ENCODE data around the gene MYO3B. TPM values are rescaled to one million over a fixed set of nuclear protein-coding genes. Genes with fewer than 3 reads are reported as not detected.

The MYO3B gene
- total and polyA plus RNA-seq, 2 of the 8 experiments (the other 6 are each of a cell fraction or from before 2014, with no cell fraction given) = 0.17 to 0.19 TPM

DNA sequence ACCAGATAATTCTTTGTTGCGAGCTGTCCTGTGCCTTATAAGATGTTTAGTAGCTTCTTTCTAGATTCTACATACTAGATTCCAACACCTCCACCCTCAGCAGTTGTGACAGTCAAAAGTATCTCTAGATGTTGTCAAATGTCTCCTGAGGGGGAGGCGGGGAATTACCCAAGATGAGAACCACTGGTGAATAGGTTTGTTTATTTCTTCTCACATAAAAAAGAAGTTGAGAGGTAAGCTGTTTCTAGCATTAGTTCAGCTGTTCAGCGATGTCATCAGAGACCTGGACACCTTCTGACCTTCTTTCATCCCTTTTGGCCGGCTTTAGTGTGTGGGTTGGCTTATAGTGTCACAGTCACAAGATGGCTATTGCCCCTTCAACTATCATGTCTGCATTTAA is 299.7 kb downstream of the MYO3B start:
- Histone ChIP-seq H4K5ac (ENCODE audit: insufficient read length, low read depth, low read length) (no peak overlapping the region), H3K27me3 (replicated peaks in 1 of 4; ENCODE audit: control insufficient read depth in 3 of 4, extremely low read depth in 1 of 4, insufficient read depth in 3 of 4, low read length in 3 of 4) (no peaks in the 10 kb centered on the region), H2AFZ (ENCODE audit: low read length) (no peak overlapping the region), H3K36me3 (ENCODE audit: control insufficient read depth in 2 of 4, insufficient read depth in 4 of 4, low read length in 3 of 4) (no peaks in the 10 kb centered on the region), H3K79me2 (ENCODE audit: control insufficient read depth in 1 of 2, insufficient read depth in 2 of 2, low read length in 2 of 2) (no peaks in the 10 kb centered on the region), H3K9me3 (ENCODE audit: insufficient read depth in 2 of 2, low read depth in 1 of 2, low read length in 1 of 2) (no peaks in the 10 kb centered on the region), H2BK12ac (ENCODE audit: low read depth, low read length) (no peak overlapping the region), H3K18ac (ENCODE audit: extremely low read depth, low read length) (no peak overlapping the region), H3K9ac (replicated peaks in 1 of 4; ENCODE audit: extremely low read depth in 1 of 4, low read depth in 3 of 4, low read length in 3 of 4) (no peak overlapping the region), H4K20me1 (replicated peaks in 1 of 2; ENCODE audit: control insufficient read depth in 1 of 2, insufficient read depth in 2 of 2, low read length in 2 of 2) (no peaks in the 10 kb centered on the region), H2BK15ac (ENCODE audit: low read length) (no peak overlapping the region), H3K4me2 (ENCODE audit: insufficient read depth in 1 of 2, low read depth in 2 of 2, low read length in 2 of 2) (no peak overlapping the region), H2BK5ac (ENCODE audit: low read depth, low read length) (no peak overlapping the region), H4K8ac (ENCODE audit: extremely low read depth, insufficient read depth, low read length) (no peak overlapping the region), H3K4me1 (replicated peaks in 1 of 4; ENCODE audit: control insufficient read depth in 3 of 4, insufficient read depth in 4 of 4, low read length in 3 of 4) (no peaks in the 10 kb centered on the region; a peak in 1 of 7 replicates), H3K4me3 (ENCODE audit: extremely low read depth in 1 of 4, insufficient read depth in 2 of 4, low read depth in 3 of 4, low read length in 4 of 4) (no peak overlapping the region), H3K56ac (replicated peaks; ENCODE audit: insufficient read length, low read depth, low read length) (no peak overlapping the region), H3K79me1 (ENCODE audit: low read depth, low read length) (no peaks in the 10 kb centered on the region), H3K14ac (ENCODE audit: insufficient read length) (no peak overlapping the region), H4K91ac (replicated peaks; ENCODE audit: insufficient read length, low read length) (no peak overlapping the region), H2AK5ac (ENCODE audit: low read depth, low read length) (no peak overlapping the region), H3K27ac (ENCODE audit: low read depth, low read length) (no peak overlapping the region), H3K23ac (ENCODE audit: insufficient read length) (no peak overlapping the region), H3K4ac (replicated peaks; ENCODE audit: insufficient read length, low read depth, low read length) (no peak overlapping the region), H3K23me2 (ENCODE audit: low read depth, low read length) (no peaks in the 10 kb centered on the region), H2BK20ac (ENCODE audit: low read length) (no peak overlapping the region), H2BK120ac (replicated peaks; ENCODE audit: low read depth, low read length) (no peak overlapping the region)
- ChIA-PET CTCF (ENCODE audit: partially characterized antibody) (interaction anchor here (1.2 kb wide), 1 partner anchor 68 kb away, joined by 3 read pairs; no protein-coding TSS in a partner anchor), POLR2A (ENCODE audit: partially characterized antibody) (no interaction called here)
- 81% methylated on average over 4 of the region's 4 CpGs; no CpG with 5 or more reads in 1 of the 2 experiments for WGBS, 2 experiments (ENCODE audit: extremely low coverage in 1 of 2, insufficient coverage in 1 of 2, insufficient read length in 1 of 2, insufficient replicate concordance in 2 of 2, low coverage in 1 of 2, low lambda C conversion rate in 2 of 2, missing lambda C conversion rate in 1 of 2)
- DNase-seq (ENCODE audit: low read depth in 1 of 2, low spot score in 2 of 2) = no peak
- FAIRE-seq = no peak
- TF ChIP-seq, protein P1, sequence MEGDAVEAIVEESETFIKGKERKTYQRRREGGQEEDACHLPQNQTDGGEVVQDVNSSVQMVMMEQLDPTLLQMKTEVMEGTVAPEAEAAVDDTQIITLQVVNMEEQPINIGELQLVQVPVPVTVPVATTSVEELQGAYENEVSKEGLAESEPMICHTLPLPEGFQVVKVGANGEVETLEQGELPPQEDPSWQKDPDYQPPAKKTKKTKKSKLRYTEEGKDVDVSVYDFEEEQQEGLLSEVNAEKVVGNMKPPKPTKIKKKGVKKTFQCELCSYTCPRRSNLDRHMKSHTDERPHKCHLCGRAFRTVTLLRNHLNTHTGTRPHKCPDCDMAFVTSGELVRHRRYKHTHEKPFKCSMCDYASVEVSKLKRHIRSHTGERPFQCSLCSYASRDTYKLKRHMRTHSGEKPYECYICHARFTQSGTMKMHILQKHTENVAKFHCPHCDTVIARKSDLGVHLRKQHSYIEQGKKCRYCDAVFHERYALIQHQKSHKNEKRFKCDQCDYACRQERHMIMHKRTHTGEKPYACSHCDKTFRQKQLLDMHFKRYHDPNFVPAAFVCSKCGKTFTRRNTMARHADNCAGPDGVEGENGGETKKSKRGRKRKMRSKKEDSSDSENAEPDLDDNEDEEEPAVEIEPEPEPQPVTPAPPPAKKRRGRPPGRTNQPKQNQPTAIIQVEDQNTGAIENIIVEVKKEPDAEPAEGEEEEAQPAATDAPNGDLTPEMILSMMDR (IDR thresholded peaks at IDR 0.05; ENCODE audit: control extremely low read depth in 1 of 3, insufficient read depth in 1 of 3, low read depth in 1 of 3, low read length in 3 of 3) = no peak
- TF ChIP-seq JUND (IDR thresholded peaks at IDR 0.05; ENCODE audit: low read length) (no peak), EZH2 (IDR thresholded peaks at IDR 0.05; ENCODE audit: low read depth, low read length, severe bottlenecking) (no peak), SIRT6 (IDR thresholded peaks at IDR 0.05; ENCODE audit: low read length) (no peak), PHF8 (conservative IDR thresholded peaks at IDR 0.05; ENCODE audit: low read depth, low read length) (no peak), CBX5 (IDR thresholded peaks at IDR 0.05; ENCODE audit: low read depth, low read length) (no peak), TCF12 (IDR thresholded peaks at IDR 0.05; ENCODE audit: low read depth, low read length) (no peak), CHD1 (IDR thresholded peaks at IDR 0.05; ENCODE audit: low read depth, low read length) (no peak), SUZ12 (IDR thresholded peaks at IDR 0.05; ENCODE audit: low read length) (no peak), GABPA (IDR thresholded peaks at IDR 0.05; ENCODE audit: borderline replicate concordance, insufficient read depth, low read length) (no peak), KDM5A (IDR thresholded peaks at IDR 0.05; ENCODE audit: low read length) (no peak)
- TF ChIP-seq, protein P2, sequence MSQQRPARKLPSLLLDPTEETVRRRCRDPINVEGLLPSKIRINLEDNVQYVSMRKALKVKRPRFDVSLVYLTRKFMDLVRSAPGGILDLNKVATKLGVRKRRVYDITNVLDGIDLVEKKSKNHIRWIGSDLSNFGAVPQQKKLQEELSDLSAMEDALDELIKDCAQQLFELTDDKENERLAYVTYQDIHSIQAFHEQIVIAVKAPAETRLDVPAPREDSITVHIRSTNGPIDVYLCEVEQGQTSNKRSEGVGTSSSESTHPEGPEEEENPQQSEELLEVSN (IDR thresholded peaks at IDR 0.05) = no peak
